Tongue (tissue), 2 donors: Measurements from ENCODE around the gene BRMS1. TPM values are rescaled to one million over a fixed set of nuclear protein-coding genes. Genes with fewer than 3 reads are reported as not detected.
"Not testable (repeated sequence)": the region's sequence is repeated elsewhere in the genome, so short reads cannot be mapped to it uniquely, and the experiment has no call there.

Source experiments
- DNase-seq: peaks from one replicate; pipeline ENCODE4 v3.0.0-alpha.2; 2015
- total RNA-seq: library from RNA; depleted of rRNA; stranded (reverse); fragments of >200 nt; gene quantifications from one replicate; pipeline ENCODE4 v1.2.3, GENCODE V29; 2014

The BRMS1 gene, protein sequence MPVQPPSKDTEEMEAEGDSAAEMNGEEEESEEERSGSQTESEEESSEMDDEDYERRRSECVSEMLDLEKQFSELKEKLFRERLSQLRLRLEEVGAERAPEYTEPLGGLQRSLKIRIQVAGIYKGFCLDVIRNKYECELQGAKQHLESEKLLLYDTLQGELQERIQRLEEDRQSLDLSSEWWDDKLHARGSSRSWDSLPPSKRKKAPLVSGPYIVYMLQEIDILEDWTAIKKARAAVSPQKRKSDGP
- total RNA-seq, result 23.6 TPM

DNA sequence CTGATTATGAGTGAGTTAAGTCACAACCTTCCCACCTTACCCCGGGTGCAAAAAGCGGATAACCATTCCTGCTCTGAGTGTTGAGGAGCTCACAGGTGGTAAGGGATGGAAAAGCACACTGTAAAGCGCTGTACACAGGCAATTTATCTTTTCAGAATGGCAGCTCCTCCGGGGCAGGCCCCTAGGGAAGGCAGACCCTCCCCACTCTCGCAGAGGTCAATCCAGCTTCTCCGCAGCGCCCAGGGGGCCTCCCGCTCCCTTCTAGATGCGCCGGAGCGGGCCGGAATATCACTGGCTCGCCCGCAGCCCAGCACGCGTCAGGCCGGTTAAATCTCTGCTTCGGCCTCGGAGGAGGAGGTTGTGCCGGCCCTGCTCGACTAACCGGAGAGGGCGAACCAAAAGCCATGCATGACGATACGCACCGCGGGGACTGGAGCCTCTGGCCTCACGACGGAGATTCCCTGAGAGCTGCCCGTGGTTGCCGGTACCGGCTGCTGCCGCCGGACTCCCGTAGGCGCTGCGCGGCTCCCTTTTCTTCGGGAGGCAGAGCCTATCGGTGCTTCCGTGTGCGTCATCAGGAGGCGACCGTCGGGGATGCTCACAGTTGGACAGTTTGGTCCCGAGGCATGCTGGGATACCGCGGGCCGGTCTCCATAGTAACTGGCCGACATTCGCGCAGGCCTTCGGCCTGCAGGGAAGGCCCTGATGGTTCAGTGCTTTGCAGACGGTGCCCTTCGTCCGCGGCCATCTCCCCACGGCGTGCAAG, at the start of gene BRMS1:
Gene BRMS1, minus strand, starts transcription at position 555 of the 766 bp plus-strand sequence. CDS start 2,870 bp downstream, outside the sequence.
- DNase-seq, result peak; percentile 99

DNA sequence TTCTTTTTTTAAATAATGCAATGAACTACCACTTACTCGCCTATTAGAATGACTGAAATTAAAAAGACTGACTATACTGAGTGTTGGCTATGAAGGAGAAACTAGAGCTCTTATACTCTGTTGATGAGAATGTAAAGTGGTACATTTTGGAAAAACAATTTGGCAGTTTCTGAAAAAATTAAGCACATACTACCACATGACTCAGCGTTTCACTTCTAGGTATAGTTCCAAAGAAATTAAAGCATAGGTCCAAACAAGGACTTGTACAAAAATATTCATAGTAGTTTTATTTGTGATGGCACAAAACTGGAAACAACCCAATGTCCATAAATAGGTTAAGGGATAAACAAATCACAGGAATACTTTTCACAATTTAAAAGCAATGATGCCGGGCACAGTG, 49.0 kb upstream of the BRMS1 start:
- DNase-seq, result no peak

DNA sequence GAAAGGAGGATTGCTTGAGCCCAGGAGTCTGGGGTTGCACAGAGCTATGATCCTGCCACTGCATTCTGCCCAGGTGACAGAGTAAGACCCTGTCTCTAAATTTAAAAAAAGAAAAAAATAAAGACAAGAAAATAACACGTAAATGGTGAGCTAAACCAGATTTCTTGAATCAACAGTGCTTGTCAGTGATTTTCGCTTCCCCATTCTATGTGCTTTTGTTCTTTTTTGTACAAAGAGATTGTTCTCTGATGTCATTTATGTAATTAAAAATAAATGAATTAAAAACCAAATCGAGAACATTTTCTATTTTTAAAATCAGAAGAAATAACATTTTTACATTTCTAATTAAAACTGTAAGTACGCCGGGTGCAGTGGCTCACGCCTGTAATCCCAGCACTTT, 46.4 kb upstream of the BRMS1 start:
- DNase-seq, result no peak

DNA sequence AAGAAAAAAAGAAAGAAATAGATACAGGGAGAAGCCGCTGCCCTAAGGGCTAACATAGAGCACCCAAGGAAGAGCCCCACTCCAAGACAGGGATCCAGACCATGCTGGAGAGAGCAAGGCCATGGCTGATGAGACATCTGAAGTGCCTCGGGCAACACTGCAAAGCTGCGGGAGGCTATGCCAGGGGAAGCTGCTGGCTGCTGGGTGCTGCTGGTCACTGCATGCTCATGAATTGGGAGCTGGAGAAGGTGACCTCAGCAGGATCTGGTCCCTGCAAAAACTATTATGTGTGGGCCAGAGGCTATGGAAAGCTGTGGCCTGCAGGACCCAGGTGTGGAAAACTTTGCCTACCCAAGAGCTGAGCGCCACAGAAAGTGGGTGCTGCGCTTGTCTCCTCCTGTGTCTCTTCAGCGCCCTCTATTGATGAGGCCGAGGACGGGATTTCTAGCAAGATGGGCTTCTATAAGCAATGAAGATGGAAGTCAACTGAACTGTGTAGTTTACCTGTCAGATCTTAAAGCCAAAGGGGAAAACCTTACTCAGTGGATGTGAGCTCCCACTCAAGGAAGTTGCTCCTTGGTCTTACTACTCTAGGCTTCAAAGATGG, 44.0 kb upstream of the BRMS1 start:
- DNase-seq, result peak; percentile 70

DNA sequence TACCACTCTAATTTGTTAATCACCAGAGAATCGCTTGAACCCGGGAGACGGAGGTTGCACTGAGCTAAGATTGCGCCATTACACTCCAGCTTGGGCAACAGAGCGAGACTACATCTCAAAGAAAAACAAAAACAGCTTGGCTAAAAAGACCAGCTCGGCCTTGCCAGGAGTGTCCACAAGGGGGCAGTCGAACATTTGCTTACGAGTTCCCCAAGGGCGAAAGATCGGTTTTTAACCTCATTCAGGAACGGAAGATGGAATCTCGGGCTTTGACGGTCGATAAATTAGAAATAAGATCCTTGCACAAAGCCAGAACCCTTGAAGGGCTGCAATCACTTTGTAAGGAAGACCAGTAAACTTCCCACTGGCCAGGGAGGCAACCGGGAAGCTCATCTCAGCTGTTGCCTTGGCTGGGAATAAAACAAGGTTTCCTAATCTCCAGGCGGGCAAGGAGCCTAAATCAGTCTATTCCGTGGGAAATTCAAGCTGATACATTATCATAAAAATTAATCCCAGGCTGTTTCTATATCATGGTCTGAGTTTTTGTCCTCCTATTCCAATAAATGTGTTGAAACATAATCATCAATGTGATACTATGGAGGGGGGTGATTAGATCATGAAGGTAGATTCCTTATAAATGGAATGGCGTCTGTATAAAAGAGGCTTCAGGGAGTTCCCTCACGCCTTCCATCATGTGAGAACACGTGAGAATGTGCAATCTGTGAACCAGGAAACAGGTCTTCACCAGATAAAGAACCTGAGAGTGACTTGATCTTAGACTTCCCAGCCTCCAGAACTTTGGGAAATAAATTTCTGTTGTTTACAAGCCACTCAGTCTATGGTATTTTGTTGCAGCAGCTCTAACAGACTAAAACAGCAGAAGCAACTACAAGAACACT, 41.5 kb upstream of the BRMS1 start:
- peak; percentile 90 for DNase-seq

DNA sequence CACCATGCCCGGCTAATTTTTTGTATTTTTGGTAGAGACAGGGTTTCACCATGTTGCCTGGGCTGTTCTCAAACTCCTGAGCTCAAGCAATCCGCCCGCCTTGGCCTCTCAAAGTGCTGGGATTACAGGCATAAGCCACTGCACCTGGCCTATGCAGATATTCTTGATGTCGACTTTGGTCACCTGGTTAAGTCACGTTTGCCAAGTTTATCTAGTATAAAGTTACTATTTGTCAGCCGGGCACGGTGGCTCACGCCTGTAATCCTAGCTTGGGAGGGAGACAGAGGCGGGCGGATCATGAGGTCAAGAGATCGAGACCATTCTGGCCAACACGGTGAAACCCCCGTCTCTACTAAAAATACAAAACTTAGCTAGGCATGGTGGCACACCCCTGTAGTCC, 39.4 kb upstream of the BRMS1 start:
- not testable (repeated sequence) for DNase-seq

DNA sequence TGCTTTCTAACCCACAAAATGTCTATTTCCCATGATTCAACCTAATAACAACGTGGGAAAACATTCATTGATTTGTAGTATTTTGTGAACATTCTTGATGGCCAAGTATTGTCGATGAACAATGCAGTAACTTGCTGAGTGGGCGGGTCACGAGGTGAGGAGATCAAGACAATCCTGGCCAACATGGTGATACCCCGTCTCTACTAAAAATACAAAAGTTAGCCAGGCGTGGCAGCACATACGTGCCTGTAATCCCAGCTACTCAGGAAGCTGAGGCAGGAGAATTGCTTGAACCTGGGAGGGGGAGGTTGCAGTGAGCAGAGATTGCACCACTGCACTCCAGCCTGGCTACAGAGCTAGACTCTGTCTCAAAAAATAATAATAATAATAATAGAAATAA, 35.4 kb upstream of the BRMS1 start:
- DNase-seq, result not testable (repeated sequence)

DNA sequence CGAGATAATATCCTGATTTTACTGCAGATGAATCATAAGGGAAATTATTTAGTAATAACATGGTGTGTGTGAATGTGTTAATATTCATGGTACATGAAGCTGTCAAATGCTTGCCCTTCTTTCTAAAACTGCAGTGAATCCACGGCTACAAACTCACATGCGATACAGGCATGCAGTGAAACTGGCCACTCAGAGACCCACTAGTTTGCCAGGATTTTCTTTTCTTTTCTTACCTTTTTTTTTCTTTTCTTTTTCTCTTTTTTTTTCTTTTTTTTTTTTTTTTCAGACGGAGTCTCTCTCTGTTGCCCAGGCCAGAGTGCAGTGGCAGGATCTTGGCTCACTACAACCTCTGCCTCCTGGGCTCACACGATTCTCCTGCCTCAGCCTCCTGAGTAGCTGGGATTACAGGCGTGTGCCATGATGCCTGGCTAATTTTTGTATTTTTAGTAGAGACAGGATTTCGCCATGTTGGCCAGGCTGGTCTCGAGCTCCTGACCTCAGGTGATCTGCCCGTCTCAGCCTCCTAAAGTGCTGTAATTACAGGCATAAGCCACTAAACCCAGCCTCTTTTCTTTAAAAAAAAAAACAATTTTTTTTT, 28.9 kb upstream of the BRMS1 start:
- not testable (repeated sequence) for DNase-seq

DNA sequence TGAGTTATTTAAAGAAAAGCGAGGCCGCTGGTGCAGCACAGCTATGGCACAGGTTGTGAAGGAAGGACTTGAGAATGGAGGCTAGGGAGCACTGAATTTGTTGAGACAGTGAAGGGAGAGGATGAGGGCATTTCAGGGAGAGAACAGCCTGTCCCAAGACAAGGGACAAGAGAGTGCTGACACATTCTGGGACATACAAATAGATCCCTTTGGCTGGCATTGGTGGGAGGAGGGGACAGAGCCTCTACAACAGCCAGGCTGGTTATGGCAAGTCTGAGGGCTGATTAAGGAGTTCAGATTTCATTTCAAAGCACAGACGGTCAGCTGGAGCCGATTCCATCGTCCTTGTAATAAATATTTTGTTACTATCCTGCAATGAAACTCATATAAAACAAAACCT, 28.4 kb upstream of the BRMS1 start:
- peak; percentile 57 for DNase-seq

DNA sequence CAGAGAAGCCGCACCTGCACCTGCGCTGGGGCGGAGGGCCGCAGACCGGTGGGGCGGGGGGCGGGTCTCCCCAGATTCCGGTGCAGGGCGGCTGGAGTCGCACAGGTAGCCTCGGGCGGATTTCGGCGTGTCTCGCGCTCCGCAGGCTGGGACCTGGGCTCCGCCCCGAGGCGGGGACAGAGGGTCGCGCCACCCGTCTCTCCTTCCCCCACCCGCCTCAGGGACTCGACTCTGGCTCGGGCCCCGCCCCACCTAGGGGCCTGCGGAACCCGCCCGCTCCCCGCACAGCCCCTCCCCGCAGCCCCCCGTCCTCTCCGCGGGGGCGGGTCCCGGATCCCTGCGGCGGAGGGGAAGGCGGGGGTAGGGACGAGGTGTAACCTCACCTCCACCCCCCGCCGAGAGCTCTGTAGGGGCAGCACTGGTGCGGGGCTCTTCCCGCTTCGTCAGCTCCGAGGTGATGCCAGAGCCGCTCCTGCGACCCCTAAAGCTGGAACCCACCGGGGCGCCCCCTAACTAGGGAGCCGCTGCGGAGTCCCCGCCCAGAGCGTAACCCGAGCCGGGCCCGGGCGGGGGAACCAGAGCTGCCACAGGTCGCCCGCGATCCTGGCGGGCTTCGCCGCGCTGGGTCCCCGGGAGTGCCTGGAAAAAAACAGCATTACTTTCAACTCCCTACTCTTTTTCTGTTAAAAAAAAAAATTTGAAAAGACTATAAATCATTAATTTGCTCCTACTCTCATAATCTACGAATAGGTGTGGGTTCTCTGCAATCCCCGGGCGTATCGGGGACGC, 26.9 kb upstream of the BRMS1 start, which contains the start of gene SLC29A2:
Gene SLC29A2, minus strand, starts transcription at position 134 of the 789 bp plus-strand sequence. CDS start 169 bp downstream, outside the sequence.
- DNase-seq, result peak; percentile 79

DNA sequence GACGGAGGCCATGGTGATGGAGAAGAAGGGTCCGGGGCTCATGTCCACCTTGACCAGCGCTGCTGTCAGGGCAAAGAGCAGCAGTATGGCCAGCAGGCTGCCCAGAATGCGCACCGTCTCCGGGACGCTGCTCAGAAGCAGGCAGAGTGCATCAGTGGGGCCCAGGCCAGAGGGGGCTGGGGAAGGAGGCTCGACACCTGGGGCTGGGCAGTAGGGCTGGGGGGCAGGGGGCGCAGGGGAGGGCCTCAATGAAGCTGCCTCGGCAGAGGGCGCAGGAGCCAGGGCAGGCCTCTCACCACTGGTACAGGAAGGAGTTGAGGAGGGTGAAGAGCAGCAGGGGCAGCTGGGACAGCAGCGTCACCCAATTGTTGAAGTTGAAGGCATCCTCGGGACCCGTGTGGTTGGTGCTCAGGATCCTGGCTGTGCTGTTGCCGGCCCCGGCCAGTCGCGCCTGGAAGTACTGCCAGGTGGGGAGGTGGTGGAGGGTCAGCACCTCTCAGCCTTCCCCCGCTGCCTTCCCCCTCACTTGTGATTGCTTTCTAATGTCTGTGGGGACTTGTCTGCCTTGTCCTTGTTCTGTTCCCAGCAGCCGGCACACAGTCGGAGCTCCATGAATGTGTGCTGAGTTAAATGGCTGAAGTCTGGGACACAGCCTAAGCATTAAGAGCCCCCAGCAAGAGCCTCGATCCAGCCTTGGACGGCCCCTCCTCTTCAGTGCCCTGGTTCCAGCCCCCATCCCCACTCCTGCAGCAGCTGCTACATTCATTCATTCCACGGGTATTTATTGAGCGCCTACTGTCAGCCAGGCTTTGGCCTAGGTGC, 24.4 kb upstream of the BRMS1 start:
- peak; percentile 81 for DNase-seq

DNA sequence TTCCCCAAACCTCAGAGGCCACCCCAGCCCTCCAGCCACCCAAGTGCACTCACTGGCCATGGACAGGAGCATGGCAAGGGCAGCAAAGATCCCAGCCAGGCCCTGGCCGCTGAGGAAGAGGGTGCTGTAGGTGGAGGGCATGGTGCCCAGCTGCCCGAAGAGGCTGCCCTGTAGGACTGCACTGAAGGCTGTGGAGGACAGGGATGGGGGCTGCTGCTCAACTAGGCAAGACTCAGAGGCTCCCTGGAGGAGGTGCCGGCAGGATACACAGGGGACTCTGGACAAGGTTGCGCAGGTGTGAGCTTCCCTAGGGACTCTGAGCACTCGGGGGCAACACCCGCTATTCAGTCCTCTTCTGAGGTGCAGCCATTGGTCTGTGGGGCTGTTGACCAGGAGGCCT, 23.6 kb upstream of the BRMS1 start:
- DNase-seq, result no peak

DNA sequence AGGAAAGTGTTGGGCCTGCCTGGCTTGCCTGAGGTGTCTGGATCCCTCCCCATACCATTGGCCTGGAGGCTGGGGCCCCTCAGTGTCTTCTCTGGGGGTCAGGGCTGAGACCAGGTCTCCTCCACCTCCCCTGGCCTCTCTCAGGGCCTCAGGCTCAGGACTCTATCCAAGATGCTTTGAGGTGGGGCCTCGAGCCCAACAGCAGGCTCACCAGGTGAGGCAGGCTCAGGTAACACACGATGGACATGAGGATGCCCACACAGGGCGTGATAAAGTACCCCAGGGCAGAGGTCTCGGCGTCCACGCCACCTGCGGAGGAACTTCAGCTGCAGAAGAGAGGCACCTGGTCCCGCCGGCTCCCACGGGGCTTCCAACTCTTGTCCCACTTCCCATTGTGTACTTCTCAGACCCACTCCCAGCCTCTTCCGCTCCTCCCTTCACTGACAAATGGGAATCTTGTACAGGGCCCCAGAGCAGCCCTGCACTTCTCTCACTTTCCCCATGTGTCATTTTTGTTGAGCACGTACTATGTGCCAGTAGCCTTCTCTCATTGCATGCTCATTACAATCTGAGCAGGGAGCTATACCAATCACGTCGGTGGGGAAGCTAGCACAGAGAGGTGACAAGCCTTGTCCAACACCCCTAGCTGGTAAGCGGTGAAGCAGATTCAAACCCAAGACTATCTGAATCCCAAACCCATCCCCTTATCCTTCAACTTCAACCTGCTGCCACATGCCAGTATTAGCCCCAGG, 22.8 kb upstream of the BRMS1 start:
- DNase-seq, result no peak

DNA sequence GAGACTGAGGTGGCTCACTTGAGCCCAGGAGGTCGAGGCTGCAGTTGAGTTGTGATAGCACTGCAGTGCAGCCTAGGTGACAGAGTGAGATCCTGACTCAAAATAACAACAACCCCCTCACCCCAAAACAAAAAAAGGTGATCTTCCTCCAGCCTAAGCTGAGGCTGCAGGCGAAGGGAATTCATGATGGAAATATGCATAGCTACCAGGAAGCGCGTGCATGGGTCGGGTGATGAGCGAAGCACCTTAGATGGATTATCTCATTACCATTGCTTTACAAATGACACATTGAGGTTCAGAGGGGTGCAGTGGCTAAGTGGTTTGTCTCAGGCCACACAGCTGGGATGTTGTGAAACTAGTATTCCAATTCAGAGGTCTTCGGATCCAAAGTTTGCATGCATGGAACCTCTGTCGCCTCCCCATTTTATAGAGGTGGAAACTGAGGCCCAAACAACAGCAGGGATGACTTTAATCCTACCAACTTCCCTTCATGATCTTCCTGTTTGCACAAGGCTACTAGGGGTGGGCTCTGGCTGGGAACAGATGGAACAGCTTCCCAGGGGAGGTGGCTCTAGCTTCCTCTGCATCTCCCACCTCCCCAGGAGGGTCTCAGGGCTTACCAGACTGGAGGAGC, 22.1 kb upstream of the BRMS1 start:
- no peak for DNase-seq

DNA sequence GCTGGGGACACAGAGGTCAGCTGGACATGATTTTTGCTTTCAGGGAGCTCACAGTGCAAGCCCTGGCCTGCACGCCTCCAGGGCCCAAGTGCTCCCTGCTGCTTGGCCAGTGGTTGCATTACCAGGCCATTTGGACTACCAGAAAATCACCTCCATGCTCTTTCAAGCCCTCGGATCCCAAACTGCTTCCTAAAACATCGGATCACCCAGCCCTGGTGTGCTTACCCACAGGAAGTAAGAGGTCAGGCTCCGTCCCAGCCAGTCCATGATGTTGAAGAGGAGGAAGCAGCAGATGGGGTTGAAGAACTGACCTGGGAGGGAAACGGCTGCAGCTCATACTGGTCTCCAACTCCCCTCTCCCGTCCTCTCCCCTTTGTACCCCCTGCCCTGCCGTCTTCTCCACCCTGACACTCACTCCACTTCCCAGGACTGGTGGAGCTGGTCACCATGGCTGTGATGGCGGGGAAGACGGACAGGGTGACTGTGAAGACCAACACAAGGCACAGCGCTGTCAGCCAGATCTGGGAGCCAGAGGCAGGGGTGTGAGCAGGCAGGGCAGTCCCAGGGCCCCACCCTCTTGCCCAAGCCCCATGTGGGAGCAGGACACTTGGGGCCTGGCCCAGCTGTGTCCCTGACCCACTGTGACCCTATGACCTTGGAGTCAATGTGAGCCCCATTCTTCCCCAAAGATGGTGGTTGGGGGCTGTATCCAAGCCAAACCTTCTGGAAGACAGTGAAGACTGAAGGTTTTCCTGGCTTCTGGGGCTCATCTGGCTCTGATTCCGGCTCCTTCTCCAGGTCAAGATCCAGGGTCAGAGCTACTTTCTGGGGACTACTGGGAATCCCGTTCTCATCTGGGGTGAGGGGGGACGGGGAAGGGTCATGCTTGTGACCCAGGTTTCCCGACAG, 21.1 kb upstream of the BRMS1 start:
- no peak for DNase-seq

DNA sequence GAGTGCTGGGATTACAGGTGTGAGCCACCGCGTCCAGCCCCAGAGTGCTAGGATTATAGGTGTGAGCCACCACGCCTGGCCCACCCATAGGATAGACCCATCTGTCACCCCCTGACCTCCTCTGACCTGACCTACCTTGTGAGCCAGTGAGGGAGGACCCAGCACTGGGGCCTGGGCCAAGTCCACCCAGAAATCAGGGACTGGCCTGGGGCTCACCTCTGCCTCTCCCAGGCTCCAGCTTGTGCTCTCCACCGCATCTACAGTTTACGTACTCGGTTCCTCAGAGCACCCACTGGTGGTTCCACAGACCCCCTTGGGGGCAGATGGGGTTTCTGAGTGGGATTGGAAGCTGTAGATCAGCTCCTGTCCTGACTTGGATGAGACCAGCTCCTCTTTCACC, 20.3 kb upstream of the BRMS1 start:
- DNase-seq, result no peak

DNA sequence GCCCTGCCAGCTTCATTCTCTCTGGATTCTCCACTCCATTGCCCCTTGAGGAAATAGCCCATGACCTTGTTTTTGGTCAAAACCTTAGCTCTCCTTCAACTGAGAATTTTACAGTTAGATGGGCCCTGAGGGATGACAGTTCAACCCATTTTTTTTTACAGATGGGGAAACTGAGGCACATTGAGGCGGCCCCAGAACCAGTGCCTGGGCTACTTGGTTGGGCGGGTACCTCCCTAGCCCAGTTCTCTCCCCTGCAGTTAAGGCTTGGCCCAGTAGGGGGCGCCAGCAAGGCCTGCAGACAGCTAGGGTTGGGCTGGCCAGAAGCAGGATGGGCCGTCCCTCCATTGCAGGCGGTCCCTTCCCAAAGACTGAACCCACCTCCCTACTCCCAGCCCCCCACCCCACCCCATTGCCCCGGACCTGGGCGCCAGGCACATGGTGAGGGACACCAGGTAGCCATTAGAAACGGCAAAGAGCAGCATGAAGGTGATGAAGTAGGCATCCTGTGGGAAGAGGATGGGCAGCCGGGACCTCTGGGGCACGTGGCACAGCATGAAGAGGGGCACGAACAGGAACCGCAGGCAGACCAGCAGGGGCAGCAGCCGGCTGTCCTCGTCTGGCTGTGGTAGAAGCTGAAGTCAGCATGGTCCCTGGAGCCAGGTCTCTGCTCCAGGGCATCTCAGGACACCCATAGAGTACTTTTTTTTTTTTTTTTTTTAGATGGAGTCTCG, 19.1 kb upstream of the BRMS1 start:
- no peak for DNase-seq
